ENCODE results near the gene AMDHD2. TPM values are rescaled to one million over a fixed set of nuclear protein-coding genes. Genes with fewer than 3 reads are reported as not detected.

The AMDHD2 gene
- total and polyA plus RNA-seq, 2 of the 13 experiments (the other 11 are each of a cell fraction or from before 2014, with no cell fraction given): 33.5 to 39.1 TPM

DNA sequence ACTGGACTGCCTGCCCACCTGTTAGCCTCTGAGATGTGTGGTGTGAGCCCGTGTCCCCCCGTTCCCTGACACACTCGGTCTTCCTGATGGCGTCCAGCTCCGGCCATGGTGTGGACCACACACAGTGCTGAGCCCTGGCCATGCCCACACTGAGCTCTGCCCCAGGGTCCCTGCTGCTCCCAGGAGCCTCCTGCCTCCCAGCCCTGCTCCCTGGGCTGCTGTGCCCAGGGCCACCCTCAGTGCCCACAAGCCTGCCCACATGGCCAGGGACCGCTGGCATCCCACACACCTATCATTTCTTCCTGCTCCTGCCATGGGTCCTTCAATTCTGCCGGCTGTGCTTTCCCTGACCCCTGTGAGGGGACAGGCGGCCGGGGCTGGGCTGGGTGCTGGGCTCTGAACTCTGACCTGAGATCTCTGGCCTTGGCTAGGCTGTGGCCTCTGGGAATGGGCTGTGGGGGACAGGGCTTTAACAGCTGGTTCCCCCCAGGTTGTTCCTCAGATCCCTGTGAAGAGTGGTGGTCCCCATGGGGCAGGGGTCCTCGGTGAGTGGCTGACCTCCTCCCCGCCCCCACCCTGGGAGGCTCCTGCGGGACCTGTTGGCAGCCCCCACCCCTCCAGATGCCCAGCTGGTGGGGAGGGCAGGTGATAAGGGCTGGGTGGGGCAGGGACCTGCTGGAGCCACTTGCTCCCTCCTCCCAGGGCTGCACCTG is 7.1 kb downstream of the AMDHD2 start (continued):
- TF ChIP-seq, protein P1, sequence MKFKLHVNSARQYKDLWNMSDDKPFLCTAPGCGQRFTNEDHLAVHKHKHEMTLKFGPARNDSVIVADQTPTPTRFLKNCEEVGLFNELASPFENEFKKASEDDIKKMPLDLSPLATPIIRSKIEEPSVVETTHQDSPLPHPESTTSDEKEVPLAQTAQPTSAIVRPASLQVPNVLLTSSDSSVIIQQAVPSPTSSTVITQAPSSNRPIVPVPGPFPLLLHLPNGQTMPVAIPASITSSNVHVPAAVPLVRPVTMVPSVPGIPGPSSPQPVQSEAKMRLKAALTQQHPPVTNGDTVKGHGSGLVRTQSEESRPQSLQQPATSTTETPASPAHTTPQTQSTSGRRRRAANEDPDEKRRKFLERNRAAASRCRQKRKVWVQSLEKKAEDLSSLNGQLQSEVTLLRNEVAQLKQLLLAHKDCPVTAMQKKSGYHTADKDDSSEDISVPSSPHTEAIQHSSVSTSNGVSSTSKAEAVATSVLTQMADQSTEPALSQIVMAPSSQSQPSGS (CRISPR knock-in tag; IDR thresholded peaks at IDR 0.05): no peak
- no peak for TF ChIP-seq ZNF143 (CRISPR knock-in tag; IDR thresholded peaks at IDR 0.05)
- TF ChIP-seq, protein P2, sequence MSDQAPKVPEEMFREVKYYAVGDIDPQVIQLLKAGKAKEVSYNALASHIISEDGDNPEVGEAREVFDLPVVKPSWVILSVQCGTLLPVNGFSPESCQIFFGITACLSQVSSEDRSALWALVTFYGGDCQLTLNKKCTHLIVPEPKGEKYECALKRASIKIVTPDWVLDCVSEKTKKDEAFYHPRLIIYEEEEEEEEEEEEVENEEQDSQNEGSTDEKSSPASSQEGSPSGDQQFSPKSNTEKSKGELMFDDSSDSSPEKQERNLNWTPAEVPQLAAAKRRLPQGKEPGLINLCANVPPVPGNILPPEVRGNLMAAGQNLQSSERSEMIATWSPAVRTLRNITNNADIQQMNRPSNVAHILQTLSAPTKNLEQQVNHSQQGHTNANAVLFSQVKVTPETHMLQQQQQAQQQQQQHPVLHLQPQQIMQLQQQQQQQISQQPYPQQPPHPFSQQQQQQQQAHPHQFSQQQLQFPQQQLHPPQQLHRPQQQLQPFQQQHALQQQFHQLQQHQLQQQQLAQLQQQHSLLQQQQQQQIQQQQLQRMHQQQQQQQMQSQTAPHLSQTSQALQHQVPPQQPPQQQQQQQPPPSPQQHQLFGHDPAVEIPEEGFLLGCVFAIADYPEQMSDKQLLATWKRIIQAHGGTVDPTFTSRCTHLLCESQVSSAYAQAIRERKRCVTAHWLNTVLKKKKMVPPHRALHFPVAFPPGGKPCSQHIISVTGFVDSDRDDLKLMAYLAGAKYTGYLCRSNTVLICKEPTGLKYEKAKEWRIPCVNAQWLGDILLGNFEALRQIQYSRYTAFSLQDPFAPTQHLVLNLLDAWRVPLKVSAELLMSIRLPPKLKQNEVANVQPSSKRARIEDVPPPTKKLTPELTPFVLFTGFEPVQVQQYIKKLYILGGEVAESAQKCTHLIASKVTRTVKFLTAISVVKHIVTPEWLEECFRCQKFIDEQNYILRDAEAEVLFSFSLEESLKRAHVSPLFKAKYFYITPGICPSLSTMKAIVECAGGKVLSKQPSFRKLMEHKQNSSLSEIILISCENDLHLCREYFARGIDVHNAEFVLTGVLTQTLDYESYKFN (CRISPR knock-in tag; conservative IDR thresholded peaks at IDR 0.05): peak; percentile 44; the same call in 1 of the 2 replicates
- TF ChIP-seq, protein P3, sequence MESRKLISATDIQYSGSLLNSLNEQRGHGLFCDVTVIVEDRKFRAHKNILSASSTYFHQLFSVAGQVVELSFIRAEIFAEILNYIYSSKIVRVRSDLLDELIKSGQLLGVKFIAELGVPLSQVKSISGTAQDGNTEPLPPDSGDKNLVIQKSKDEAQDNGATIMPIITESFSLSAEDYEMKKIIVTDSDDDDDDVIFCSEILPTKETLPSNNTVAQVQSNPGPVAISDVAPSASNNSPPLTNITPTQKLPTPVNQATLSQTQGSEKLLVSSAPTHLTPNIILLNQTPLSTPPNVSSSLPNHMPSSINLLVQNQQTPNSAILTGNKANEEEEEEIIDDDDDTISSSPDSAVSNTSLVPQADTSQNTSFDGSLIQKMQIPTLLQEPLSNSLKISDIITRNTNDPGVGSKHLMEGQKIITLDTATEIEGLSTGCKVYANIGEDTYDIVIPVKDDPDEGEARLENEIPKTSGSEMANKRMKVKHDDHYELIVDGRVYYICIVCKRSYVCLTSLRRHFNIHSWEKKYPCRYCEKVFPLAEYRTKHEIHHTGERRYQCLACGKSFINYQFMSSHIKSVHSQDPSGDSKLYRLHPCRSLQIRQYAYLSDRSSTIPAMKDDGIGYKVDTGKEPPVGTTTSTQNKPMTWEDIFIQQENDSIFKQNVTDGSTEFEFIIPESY (CRISPR knock-in tag; IDR thresholded peaks at IDR 0.05): no peak
- TF ChIP-seq ZNF616 (CRISPR knock-in tag; IDR thresholded peaks at IDR 0.05; ENCODE audit: low read depth): no peak
- TF ChIP-seq ARNT2 (CRISPR knock-in tag; IDR thresholded peaks at IDR 0.05; ENCODE audit: low read depth): no peak
- no peak for TF ChIP-seq ZNF709 (CRISPR knock-in tag; IDR thresholded peaks at IDR 0.05)
- TF ChIP-seq, protein P4, sequence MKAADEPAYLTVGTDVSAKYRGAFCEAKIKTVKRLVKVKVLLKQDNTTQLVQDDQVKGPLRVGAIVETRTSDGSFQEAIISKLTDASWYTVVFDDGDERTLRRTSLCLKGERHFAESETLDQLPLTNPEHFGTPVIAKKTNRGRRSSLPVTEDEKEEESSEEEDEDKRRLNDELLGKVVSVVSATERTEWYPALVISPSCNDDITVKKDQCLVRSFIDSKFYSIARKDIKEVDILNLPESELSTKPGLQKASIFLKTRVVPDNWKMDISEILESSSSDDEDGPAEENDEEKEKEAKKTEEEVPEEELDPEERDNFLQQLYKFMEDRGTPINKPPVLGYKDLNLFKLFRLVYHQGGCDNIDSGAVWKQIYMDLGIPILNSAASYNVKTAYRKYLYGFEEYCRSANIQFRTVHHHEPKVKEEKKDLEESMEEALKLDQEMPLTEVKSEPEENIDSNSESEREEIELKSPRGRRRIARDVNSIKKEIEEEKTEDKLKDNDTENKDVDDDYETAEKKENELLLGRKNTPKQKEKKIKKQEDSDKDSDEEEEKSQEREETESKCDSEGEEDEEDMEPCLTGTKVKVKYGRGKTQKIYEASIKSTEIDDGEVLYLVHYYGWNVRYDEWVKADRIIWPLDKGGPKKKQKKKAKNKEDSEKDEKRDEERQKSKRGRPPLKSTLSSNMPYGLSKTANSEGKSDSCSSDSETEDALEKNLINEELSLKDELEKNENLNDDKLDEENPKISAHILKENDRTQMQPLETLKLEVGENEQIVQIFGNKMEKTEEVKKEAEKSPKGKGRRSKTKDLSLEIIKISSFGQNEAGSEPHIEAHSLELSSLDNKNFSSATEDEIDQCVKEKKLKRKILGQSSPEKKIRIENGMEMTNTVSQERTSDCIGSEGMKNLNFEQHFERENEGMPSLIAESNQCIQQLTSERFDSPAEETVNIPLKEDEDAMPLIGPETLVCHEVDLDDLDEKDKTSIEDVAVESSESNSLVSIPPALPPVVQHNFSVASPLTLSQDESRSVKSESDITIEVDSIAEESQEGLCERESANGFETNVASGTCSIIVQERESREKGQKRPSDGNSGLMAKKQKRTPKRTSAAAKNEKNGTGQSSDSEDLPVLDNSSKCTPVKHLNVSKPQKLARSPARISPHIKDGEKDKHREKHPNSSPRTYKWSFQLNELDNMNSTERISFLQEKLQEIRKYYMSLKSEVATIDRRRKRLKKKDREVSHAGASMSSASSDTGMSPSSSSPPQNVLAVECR (CRISPR knock-in tag; IDR thresholded peaks at IDR 0.05; ENCODE audit: borderline replicate concordance): no peak; the same call in 1 of the 2 replicates
- no peak for TF ChIP-seq PHB2 (IDR thresholded peaks at IDR 0.05; ENCODE audit: partially characterized antibody)
- no peak for TF ChIP-seq MTA1 (CRISPR knock-in tag; IDR thresholded peaks at IDR 0.05; ENCODE audit: borderline replicate concordance)
- no peak for TF ChIP-seq MEIS2 (CRISPR knock-in tag; IDR thresholded peaks at IDR 0.05)
- no peak for TF ChIP-seq ZNF883 (CRISPR knock-in tag; IDR thresholded peaks at IDR 0.05; ENCODE audit: not compliant biosample characterization)
- TF ChIP-seq, protein P5, sequence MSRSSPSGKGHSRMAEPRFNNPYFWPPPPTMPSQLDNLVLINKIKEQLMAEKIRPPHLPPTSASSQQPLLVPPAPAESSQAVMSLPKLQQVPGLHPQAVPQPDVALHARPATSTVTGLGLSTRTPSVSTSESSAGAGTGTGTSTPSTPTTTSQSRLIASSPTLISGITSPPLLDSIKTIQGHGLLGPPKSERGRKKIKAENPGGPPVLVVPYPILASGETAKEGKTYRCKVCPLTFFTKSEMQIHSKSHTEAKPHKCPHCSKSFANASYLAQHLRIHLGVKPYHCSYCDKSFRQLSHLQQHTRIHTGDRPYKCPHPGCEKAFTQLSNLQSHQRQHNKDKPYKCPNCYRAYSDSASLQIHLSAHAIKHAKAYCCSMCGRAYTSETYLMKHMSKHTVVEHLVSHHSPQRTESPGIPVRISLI (CRISPR knock-in tag; IDR thresholded peaks at IDR 0.05; ENCODE audit: borderline replicate concordance): no peak
- TF ChIP-seq, protein P6, sequence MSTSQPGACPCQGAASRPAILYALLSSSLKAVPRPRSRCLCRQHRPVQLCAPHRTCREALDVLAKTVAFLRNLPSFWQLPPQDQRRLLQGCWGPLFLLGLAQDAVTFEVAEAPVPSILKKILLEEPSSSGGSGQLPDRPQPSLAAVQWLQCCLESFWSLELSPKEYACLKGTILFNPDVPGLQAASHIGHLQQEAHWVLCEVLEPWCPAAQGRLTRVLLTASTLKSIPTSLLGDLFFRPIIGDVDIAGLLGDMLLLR (CRISPR knock-in tag; IDR thresholded peaks at IDR 0.05): no peak
- TF ChIP-seq POLR2A (IDR thresholded peaks at IDR 0.05; ENCODE audit: insufficient read depth in 1 of 2, low read depth in 2 of 2, low read length in 2 of 2): peak in 1 of 2 experiments; percentile 40; a peak in 1 of 4 replicates
